ENCODE measurements around the gene PABPC1L.

GRCh38 chr20:44862286-44862685 is 47.6 kb upstream of the PABPC1L start:
- TF ChIP-seq, protein P1, sequence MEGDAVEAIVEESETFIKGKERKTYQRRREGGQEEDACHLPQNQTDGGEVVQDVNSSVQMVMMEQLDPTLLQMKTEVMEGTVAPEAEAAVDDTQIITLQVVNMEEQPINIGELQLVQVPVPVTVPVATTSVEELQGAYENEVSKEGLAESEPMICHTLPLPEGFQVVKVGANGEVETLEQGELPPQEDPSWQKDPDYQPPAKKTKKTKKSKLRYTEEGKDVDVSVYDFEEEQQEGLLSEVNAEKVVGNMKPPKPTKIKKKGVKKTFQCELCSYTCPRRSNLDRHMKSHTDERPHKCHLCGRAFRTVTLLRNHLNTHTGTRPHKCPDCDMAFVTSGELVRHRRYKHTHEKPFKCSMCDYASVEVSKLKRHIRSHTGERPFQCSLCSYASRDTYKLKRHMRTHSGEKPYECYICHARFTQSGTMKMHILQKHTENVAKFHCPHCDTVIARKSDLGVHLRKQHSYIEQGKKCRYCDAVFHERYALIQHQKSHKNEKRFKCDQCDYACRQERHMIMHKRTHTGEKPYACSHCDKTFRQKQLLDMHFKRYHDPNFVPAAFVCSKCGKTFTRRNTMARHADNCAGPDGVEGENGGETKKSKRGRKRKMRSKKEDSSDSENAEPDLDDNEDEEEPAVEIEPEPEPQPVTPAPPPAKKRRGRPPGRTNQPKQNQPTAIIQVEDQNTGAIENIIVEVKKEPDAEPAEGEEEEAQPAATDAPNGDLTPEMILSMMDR (IDR thresholded peaks at IDR 0.05), result no peak
- no peak for TF ChIP-seq POLR2A (IDR thresholded peaks at IDR 0.05)
- no peak for TF ChIP-seq POLR2AphosphoS5 (IDR thresholded peaks at IDR 0.05)
- no peak for TF ChIP-seq EP300 (IDR thresholded peaks at IDR 0.05)

All from sigmoid colon (tissue), 4 donors.